Middle frontal gyrus (tissue), 1 donor: ENCODE data around the gene INTS11.
"Not testable (repeated sequence)": the region's sequence is repeated elsewhere in the genome, so short reads cannot be mapped to it uniquely, and the experiment has no call there.

Source experiments
- DNase-seq: peaks from one replicate; pipeline ENCODE4 v3.0.0-alpha.2; 2015; ENCODE audit warnings: low spot score; ENCODE audit errors: extremely low spot score

The INTS11 gene

GRCh38 chr1:1329304-1330210 lies 5.1 kb upstream of the INTS11 start:
- no peak for DNase-seq

- DNase-seq, result no peak
These were observed 3.8 kb upstream of the INTS11 start for GRCh38 chr1:1328254-1328653.

GRCh38 chr1:1327291-1327690 lies 2.8 kb upstream of the INTS11 start:
- no peak for DNase-seq

GRCh38 chr1:1326075-1326605 lies 1.7 kb upstream of the INTS11 start:
- DNase-seq, result no peak

GRCh38 chr1:1325288-1326074 lies 1.0 kb upstream of the INTS11 start:
- no peak for DNase-seq

- DNase-seq, result no peak
These were observed 356 bp downstream of the INTS11 start for GRCh38 chr1:1324084-1324523.

GRCh38 chr1:1322952-1323351 lies 1.5 kb downstream of the INTS11 start:
- DNase-seq, result no peak

- DNase-seq, result no peak
These were observed 2.0 kb downstream of the INTS11 start for GRCh38 chr1:1322418-1322817.

GRCh38 chr1:1321477-1321876 lies 3.0 kb downstream of the INTS11 start:
- no peak for DNase-seq

GRCh38 chr1:1320666-1321448 lies 3.6 kb downstream of the INTS11 start:
- no peak for DNase-seq

GRCh38 chr1:1319646-1319941 lies 4.9 kb downstream of the INTS11 start:
- DNase-seq, result no peak

GRCh38 chr1:1318777-1319645 lies 5.4 kb downstream of the INTS11 start:
- DNase-seq, result no peak

- DNase-seq, result peak; percentile 35
These were observed 6.3 kb downstream of the INTS11 start for GRCh38 chr1:1318131-1318652.

GRCh38 chr1:1317420-1317819 lies 7.0 kb downstream of the INTS11 start:
- DNase-seq, result no peak

- not testable (repeated sequence) for DNase-seq
These were observed 8.3 kb downstream of the INTS11 start for GRCh38 chr1:1316199-1316598.

GRCh38 chr1:1315435-1315954 lies 9.0 kb downstream of the INTS11 start:
- no peak for DNase-seq

GRCh38 chr1:1314678-1315335 lies 9.7 kb downstream of the INTS11 start:
- DNase-seq, result no peak

- DNase-seq, result no peak
These were observed 10.2 kb downstream of the INTS11 start for GRCh38 chr1:1314237-1314586.

- DNase-seq, result no peak
These were observed 10.8 kb downstream of the INTS11 start for GRCh38 chr1:1313500-1314236.
